Heart left ventricle (tissue), 13 donors: Measurements from ENCODE around the gene R3HDML.

ENCODE experiments used
- CTCF ChIP-seq, 12 donors: fragments of 200-600 bp; sonication (generic) in 4 of 12; IDR thresholded peaks; one replicate each; pipeline versions ENCODE4 v1.5.0 to v1.8.0; 2018 to 2022; ENCODE audit warnings: antibody characterized with exemption in 12 of 12, mild to moderate bottlenecking in 5 of 12
- POLR2A ChIP-seq, 2 donors: fragments of 450-650 bp; IDR thresholded peaks; one replicate each; pipeline ENCODE4 v1.6.1; 2017; ENCODE audit warnings: antibody characterized with exemption in 2 of 2, mild to moderate bottlenecking in 2 of 2, moderate library complexity in 2 of 2
- donor health status: ischemic (EF 13 %, LVEDD 7.1; RV severe dilation, severe dysfunction).
- donor health status: DM: no; HTN: yes; CAD: no.
- donor health status: DM: no; HTN: no; CAD: no.
- donor health status: ischemic (EF 25% LVEDD 6.9; RV normal size, moderate dysfunction).
- donor health status: ischemic (EF 25% LVEDD 5.7; RV mildly dilated, moderate dysfunction).
- donor health status: ischemic (EF 35%, LVEDD 5.7; RV mildly dilated, moderate dysfunction).
- donor health status: nonischemic (EF 11% LVEDD 7.7; RV severe dilation, severe dysfunction).
- donor health status: DM: yes; HTN: yes; CAD: no.
- donor health status: PGD.
- donor health status: ischemic (EF 29% LVEDD 5.4; RV normal size, mild dysfunction).
- donor health status: nonischemic (EF 23%, LVEDD 6.1; RV moderate dilation, normal function).

- no peak for TF ChIP-seq CTCF (IDR thresholded peaks at IDR 0.05)
- no peak for TF ChIP-seq POLR2A (IDR thresholded peaks at IDR 0.05)
These were observed 29.9 kb upstream of the R3HDML start for GRCh38 chr20:44306927-44307326.
